SK-N-SH treated with all-trans-retinoic acid at 6 μM for 48 hours (cell line): ENCODE measurements around the gene PCP4.

Experiments
- ATAC-seq: fragments of 200-7000 bp; cut with Tn5 transposase; 3 replicates; pipeline ENCODE4 v1.9.1; 2020; ENCODE audit warnings: mild to moderate bottlenecking, moderate library complexity
- CSDC2 ChIP-seq: fragments of 250-450 bp; sonication (Bioruptor Pico); IDR thresholded peaks from 2 replicates; pipeline ENCODE4 v1.5.0; 2020; ENCODE audit warnings: mild to moderate bottlenecking, moderate library complexity
- ESRRG ChIP-seq: fragments of 250-450 bp; sonication (Bioruptor Pico); IDR thresholded peaks from 2 replicates; pipeline ENCODE4 v1.6.1; 2021; ENCODE audit warnings: mild to moderate bottlenecking
- ISL1 ChIP-seq: fragments of 250-450 bp; sonication (Bioruptor Pico); IDR thresholded peaks from 2 replicates; pipeline ENCODE4 v2.1.2; 2022; ENCODE audit warnings: mild to moderate bottlenecking, moderate library complexity
- OSR1 ChIP-seq: fragments of 250-450 bp; sonication (Bioruptor Pico); IDR thresholded peaks from 2 replicates; pipeline ENCODE4 v1.8.0; 2022; ENCODE audit warnings: moderate library complexity, mild to moderate bottlenecking, inconsistent platforms
- PATZ1 ChIP-seq: fragments of 250-450 bp; sonication (Bioruptor Pico); IDR thresholded peaks from 2 replicates; pipeline ENCODE4 v1.8.0; 2020; ENCODE audit warnings: mild to moderate bottlenecking, moderate library complexity, borderline replicate concordance
- POU6F1 ChIP-seq: fragments of 250-450 bp; sonication (Bioruptor Pico); IDR thresholded peaks from 2 replicates; pipeline ENCODE4 v1.8.0; 2021; ENCODE audit warnings: low read depth, mild to moderate bottlenecking, moderate library complexity, borderline replicate concordance
- PPARA ChIP-seq: fragments of 250-450 bp; sonication (Bioruptor Pico); IDR thresholded peaks from 2 replicates; pipeline ENCODE4 v1.5.0; 2020; ENCODE audit warnings: mild to moderate bottlenecking, borderline replicate concordance
- SNAI2 ChIP-seq: fragments of 250-450 bp; sonication (Bioruptor Pico); IDR thresholded peaks from 2 replicates; pipeline ENCODE4 v1.5.0; 2020; ENCODE audit warnings: mild to moderate bottlenecking, moderate library complexity
- TCF4 ChIP-seq: fragments of 250-450 bp; sonication (Bioruptor Pico); IDR thresholded peaks from 2 replicates; pipeline ENCODE4 v1.8.0; 2021; ENCODE audit warnings: mild to moderate bottlenecking, moderate library complexity, borderline replicate concordance
- TOX ChIP-seq: fragments of 250-450 bp; sonication (Bioruptor Pico); IDR thresholded peaks from 2 replicates; pipeline ENCODE4 v1.8.0; 2021; ENCODE audit warnings: mild to moderate bottlenecking, moderate library complexity, borderline replicate concordance
- ZC3H10 ChIP-seq: fragments of 250-450 bp; sonication (Bioruptor Pico); IDR thresholded peaks from 2 replicates; pipeline ENCODE4 v1.5.1; 2021; ENCODE audit warnings: mild to moderate bottlenecking, moderate library complexity
- ZFP3 ChIP-seq: fragments of 250-450 bp; sonication (Bioruptor Pico); IDR thresholded peaks from 2 replicates; pipeline ENCODE4 v1.5.0; 2020; ENCODE audit warnings: mild to moderate bottlenecking, moderate library complexity
- ZFP30 ChIP-seq: fragments of 450-650 bp; formaldehyde crosslinking; IDR thresholded peaks from 2 replicates; pipeline ENCODE4 v1.5.0; 2022; ENCODE audit warnings: mild to moderate bottlenecking, moderate library complexity
- ZNF565 ChIP-seq: fragments of 450-650 bp; formaldehyde crosslinking; conservative IDR thresholded peaks from 2 replicates; pipeline ENCODE4 v1.5.0; 2020; ENCODE audit warnings: low read depth, mild to moderate bottlenecking, moderate library complexity
- ZNF70 ChIP-seq: fragments of 450-650 bp; formaldehyde crosslinking; IDR thresholded peaks from 2 replicates; pipeline ENCODE4 v1.5.0; 2020; ENCODE audit warnings: mild to moderate bottlenecking, moderate library complexity
- ZNF8 ChIP-seq: fragments of 450-650 bp; formaldehyde crosslinking; IDR thresholded peaks from 2 replicates; pipeline ENCODE4 v1.5.0; 2020; ENCODE audit warnings: mild to moderate bottlenecking, moderate library complexity
- TF ChIP-seq, protein P1 (sequence below): fragments of 250-450 bp; sonication (Bioruptor Pico); IDR thresholded peaks from 2 replicates; pipeline ENCODE4 v1.5.0; 2020; ENCODE audit warnings: mild to moderate bottlenecking, moderate library complexity
- TF ChIP-seq, protein P2 (sequence below): fragments of 250-450 bp; sonication (Bioruptor Pico); IDR thresholded peaks from 2 replicates; pipeline ENCODE4 v1.5.1; 2021; ENCODE audit warnings: mild to moderate bottlenecking, moderate library complexity

Gene PCP4

GRCh38 chr21:39972976-39973770 is 105.9 kb downstream of the PCP4 start:
- ATAC-seq, result no peak

GRCh38 chr21:39976800-39977199 is 109.6 kb downstream of the PCP4 start:
- ATAC-seq, result no peak
- no peak for TF ChIP-seq SNAI2
- no peak for TF ChIP-seq CSDC2
- TF ChIP-seq, protein P1, sequence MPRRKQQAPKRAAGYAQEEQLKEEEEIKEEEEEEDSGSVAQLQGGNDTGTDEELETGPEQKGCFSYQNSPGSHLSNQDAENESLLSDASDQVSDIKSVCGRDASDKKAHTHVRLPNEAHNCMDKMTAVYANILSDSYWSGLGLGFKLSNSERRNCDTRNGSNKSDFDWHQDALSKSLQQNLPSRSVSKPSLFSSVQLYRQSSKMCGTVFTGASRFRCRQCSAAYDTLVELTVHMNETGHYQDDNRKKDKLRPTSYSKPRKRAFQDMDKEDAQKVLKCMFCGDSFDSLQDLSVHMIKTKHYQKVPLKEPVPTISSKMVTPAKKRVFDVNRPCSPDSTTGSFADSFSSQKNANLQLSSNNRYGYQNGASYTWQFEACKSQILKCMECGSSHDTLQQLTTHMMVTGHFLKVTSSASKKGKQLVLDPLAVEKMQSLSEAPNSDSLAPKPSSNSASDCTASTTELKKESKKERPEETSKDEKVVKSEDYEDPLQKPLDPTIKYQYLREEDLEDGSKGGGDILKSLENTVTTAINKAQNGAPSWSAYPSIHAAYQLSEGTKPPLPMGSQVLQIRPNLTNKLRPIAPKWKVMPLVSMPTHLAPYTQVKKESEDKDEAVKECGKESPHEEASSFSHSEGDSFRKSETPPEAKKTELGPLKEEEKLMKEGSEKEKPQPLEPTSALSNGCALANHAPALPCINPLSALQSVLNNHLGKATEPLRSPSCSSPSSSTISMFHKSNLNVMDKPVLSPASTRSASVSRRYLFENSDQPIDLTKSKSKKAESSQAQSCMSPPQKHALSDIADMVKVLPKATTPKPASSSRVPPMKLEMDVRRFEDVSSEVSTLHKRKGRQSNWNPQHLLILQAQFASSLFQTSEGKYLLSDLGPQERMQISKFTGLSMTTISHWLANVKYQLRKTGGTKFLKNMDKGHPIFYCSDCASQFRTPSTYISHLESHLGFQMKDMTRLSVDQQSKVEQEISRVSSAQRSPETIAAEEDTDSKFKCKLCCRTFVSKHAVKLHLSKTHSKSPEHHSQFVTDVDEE (CRISPR knock-in tag), result no peak
- TF ChIP-seq ZFP30, result no peak
- TF ChIP-seq ESRRG (CRISPR knock-in tag), result no peak
- TF ChIP-seq ZNF8, result no peak
- no peak for TF ChIP-seq ZC3H10 (CRISPR knock-in tag)
- TF ChIP-seq PATZ1 (CRISPR knock-in tag), result no peak
- TF ChIP-seq TCF4 (CRISPR knock-in tag), result no peak
- TF ChIP-seq PPARA (CRISPR knock-in tag), result no peak
- TF ChIP-seq POU6F1 (CRISPR knock-in tag), result no peak
- TF ChIP-seq ZNF70 (CRISPR knock-in tag), result no peak
- TF ChIP-seq OSR1 (CRISPR knock-in tag), result no peak
- no peak for TF ChIP-seq ZFP3 (CRISPR knock-in tag)

More at GRCh38 chr21:39972976-39973770, 105.9 kb downstream of the PCP4 start:
- TF ChIP-seq ZC3H10 (CRISPR knock-in tag) (no peak), ISL1 (CRISPR knock-in tag) (no peak), ZNF565 (CRISPR knock-in tag) (no peak), CSDC2 (no peak), POU6F1 (CRISPR knock-in tag) (no peak), ESRRG (CRISPR knock-in tag) (no peak), ZNF70 (CRISPR knock-in tag) (no peak), TCF4 (CRISPR knock-in tag) (no peak), TOX (CRISPR knock-in tag) (no peak), SNAI2 (no peak)
- TF ChIP-seq, protein P2, sequence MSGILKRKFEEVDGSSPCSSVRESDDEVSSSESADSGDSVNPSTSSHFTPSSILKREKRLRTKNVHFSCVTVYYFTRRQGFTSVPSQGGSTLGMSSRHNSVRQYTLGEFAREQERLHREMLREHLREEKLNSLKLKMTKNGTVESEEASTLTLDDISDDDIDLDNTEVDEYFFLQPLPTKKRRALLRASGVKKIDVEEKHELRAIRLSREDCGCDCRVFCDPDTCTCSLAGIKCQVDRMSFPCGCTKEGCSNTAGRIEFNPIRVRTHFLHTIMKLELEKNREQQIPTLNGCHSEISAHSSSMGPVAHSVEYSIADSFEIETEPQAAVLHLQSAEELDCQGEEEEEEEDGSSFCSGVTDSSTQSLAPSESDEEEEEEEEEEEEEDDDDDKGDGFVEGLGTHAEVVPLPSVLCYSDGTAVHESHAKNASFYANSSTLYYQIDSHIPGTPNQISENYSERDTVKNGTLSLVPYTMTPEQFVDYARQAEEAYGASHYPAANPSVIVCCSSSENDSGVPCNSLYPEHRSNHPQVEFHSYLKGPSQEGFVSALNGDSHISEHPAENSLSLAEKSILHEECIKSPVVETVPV (CRISPR knock-in tag), result no peak
